Sigmoid colon (tissue), 4 donors: ENCODE data around the gene USH1C.

Experiments used
- EP300 ChIP-seq, 4 donors: sonication (generic); formaldehyde crosslinking; IDR thresholded peaks; one replicate each; pipeline ENCODE4 v1.6.1; 2017; ENCODE audit warnings: antibody characterized with exemption in 4 of 4
- POLR2A ChIP-seq, 2 donors: fragments of 450-650 bp; IDR thresholded peaks; one replicate each; pipeline ENCODE4 v1.6.1; 2016; ENCODE audit warnings: antibody characterized with exemption in 2 of 2, mild to moderate bottlenecking in 2 of 2, moderate library complexity in 2 of 2
- POLR2AphosphoS5 ChIP-seq, 4 donors: sonication (generic); formaldehyde crosslinking; IDR thresholded peaks; one replicate each; pipeline ENCODE4 v1.6.1; 2017; ENCODE audit warnings: antibody characterized with exemption in 4 of 4
- TF ChIP-seq, protein P1 (sequence below), 4 experiments: fragments of 450-650 bp in 3 of 4; fragments of 200-600 bp in 1 of 4; IDR thresholded peaks; one replicate each; pipeline ENCODE4 v1.5.1; 2016 to 2019; ENCODE audit warnings: antibody characterized with exemption in 4 of 4, mild to moderate bottlenecking in 3 of 4, moderate library complexity in 2 of 4

DNA sequence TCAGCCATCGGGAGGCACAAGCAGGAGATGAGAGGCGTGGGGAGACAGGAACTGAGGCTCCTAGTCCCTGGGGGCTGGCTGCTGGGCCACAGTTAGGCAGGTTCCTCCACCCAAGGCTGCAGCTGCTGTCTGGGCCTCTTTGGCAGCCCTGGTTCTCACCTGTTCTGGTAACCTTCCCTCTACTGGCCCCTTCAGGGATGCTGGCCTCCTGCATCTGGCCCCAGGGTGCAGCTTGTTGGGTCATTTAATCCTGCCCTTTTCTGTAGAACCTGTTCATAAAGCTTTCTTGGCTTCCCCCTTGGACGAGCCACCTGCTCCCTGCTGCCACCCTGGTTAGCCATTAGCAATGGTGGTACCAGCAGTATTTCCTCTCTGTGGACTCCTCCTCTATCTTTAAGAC, 5.5 kb downstream of the USH1C start:
- TF ChIP-seq, protein P1, sequence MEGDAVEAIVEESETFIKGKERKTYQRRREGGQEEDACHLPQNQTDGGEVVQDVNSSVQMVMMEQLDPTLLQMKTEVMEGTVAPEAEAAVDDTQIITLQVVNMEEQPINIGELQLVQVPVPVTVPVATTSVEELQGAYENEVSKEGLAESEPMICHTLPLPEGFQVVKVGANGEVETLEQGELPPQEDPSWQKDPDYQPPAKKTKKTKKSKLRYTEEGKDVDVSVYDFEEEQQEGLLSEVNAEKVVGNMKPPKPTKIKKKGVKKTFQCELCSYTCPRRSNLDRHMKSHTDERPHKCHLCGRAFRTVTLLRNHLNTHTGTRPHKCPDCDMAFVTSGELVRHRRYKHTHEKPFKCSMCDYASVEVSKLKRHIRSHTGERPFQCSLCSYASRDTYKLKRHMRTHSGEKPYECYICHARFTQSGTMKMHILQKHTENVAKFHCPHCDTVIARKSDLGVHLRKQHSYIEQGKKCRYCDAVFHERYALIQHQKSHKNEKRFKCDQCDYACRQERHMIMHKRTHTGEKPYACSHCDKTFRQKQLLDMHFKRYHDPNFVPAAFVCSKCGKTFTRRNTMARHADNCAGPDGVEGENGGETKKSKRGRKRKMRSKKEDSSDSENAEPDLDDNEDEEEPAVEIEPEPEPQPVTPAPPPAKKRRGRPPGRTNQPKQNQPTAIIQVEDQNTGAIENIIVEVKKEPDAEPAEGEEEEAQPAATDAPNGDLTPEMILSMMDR (IDR thresholded peaks at IDR 0.05) = no peak
- TF ChIP-seq POLR2A (IDR thresholded peaks at IDR 0.05) = no peak
- no peak for TF ChIP-seq EP300 (IDR thresholded peaks at IDR 0.05)
- no peak for TF ChIP-seq POLR2AphosphoS5 (IDR thresholded peaks at IDR 0.05)
